ENCODE data around the gene TMPRSS4.

TMPRSS4 gene

GRCh38 chr11:118169300-118170140, 92.6 kb downstream of the TMPRSS4 start:
- H3K9me3 ChIP-seq (ENCODE audit: low read length): no peaks in the 10 kb centered on the region
- H2AFZ ChIP-seq (ENCODE audit: low read depth, low read length): no peak overlapping the region
- H3K36me3 ChIP-seq (ENCODE audit: insufficient read depth, low read length): no peaks in the 10 kb centered on the region
- H3K27me3 ChIP-seq (ENCODE audit: insufficient read depth, low read length): peaks cover 56% of the 10 kb centered on the region
- H3K4me1 ChIP-seq (ENCODE audit: insufficient read depth, low read length): peaks cover 3% of the 10 kb centered on the region
- no peak overlapping the region for H3K4me3 ChIP-seq (ENCODE audit: low read length)

DNA sequence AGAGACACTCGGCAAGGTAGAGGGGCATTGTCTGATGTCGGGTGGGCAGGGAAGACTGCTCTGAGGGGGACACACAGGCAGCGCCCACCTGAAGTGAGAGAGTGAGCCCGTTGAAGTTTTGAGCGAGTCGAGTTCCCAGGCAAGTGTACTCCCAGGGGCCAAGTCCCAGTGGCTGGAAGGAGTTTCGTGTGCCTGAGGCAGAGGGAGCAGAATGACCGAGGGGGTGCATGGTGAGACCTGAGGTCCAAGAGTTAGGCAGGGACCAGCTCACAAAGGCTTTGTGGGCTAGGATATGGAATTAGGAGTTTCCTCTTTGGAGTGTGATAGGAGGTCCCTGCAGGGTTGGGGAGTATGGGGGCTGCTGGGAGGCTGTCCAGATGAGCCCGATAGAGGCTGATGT, 93.4 kb downstream of the TMPRSS4 start:
- H3K9me3 ChIP-seq (ENCODE audit: low read length): no peaks in the 10 kb centered on the region
- no peak overlapping the region for H2AFZ ChIP-seq (ENCODE audit: low read depth, low read length)
- peaks cover 62% of the 10 kb centered on the region for H3K27me3 ChIP-seq (ENCODE audit: insufficient read depth, low read length)

GRCh38 chr11:118170882-118171268, 94.0 kb downstream of the TMPRSS4 start:
- Histone ChIP-seq H3K9me3 (ENCODE audit: low read length) (no peaks in the 10 kb centered on the region), H3K4me1 (ENCODE audit: insufficient read depth, low read length) (peaks cover 3% of the 10 kb centered on the region), H3K27me3 (ENCODE audit: insufficient read depth, low read length) (peaks cover 67% of the 10 kb centered on the region)

More for the DNA sequence above, 93.4 kb downstream of the TMPRSS4 start:
- Histone ChIP-seq H3K4me1 (ENCODE audit: insufficient read depth, low read length) (peaks cover 3% of the 10 kb centered on the region), H3K36me3 (ENCODE audit: insufficient read depth, low read length) (no peaks in the 10 kb centered on the region), H3K4me3 (ENCODE audit: low read length) (no peak overlapping the region)

More at GRCh38 chr11:118170882-118171268, 94.0 kb downstream of the TMPRSS4 start:
- H3K4me3 ChIP-seq (ENCODE audit: low read length): no peak overlapping the region
- H3K36me3 ChIP-seq (ENCODE audit: insufficient read depth, low read length): no peaks in the 10 kb centered on the region
- H2AFZ ChIP-seq (ENCODE audit: low read depth, low read length): no peak overlapping the region
